ENCODE measurements around the gene KSR2.

- no peak for TF ChIP-seq POLR2A (IDR thresholded peaks at IDR 0.05; ENCODE audit: low read depth, low read length)
- TF ChIP-seq CHD1 (IDR thresholded peaks at IDR 0.05; ENCODE audit: low read depth, low read length): no peak
- TF ChIP-seq CTCF (conservative IDR thresholded peaks at IDR 0.05; ENCODE audit: low read depth, low read length): no peak
- no peak for TF ChIP-seq CEBPB (IDR thresholded peaks at IDR 0.05; ENCODE audit: low read depth, low read length)
- TF ChIP-seq MAZ (IDR thresholded peaks at IDR 0.05; ENCODE audit: borderline replicate concordance, low read depth, low read length): no peak
- no peak for TF ChIP-seq RFX5 (IDR thresholded peaks at IDR 0.05; ENCODE audit: low read depth, low read length)
- TF ChIP-seq RCOR1 (IDR thresholded peaks at IDR 0.05; ENCODE audit: insufficient replicate concordance, low read length): no peak
- TF ChIP-seq SMC3 (IDR thresholded peaks at IDR 0.05; ENCODE audit: low read depth, low read length): no peak
- TF ChIP-seq ELK1 (IDR thresholded peaks at IDR 0.05; ENCODE audit: borderline replicate concordance, low read depth, low read length): no peak
- no peak for TF ChIP-seq RAD21 (IDR thresholded peaks at IDR 0.05; ENCODE audit: low read length)
Observed at GRCh38 chr12:117438809-117439208, 530.0 kb downstream of the KSR2 start.

Measured in IMR-90 (cell line).